ENCODE data around the gene HELZ. TPM values are rescaled to one million over a fixed set of nuclear protein-coding genes. Genes with fewer than 3 reads are reported as not detected.
A peak's percentile ranks its signal among the peaks of the same experiment; 100 is the strongest.

The HELZ gene
- polyA plus RNA-seq, 1 donor from 2014 or later: 42.7 TPM

DNA sequence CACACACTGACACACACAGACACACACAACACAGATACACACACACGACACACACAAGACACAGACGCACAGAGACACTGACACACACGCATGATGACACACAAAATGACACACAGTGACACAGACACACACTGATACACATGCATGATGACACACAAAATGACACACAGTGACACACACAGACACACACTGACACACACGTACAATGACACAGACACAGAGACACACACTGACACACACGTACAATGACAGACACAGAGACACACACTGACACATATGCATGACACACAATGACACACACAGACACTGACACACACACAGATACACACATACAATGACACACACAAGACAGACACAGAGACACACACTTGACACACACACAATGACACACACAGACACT, 190.4 kb downstream of the HELZ start:
- no peak overlapping the region for H3K4me3 Mint-ChIP-seq

GRCh38 chr17:67054011-67054591, 190.9 kb downstream of the HELZ start:
- Mint-ChIP-seq H3K4me1 (peaks cover 0 to 7% (median 1%) of the 10 kb centered on the region in 3 donors), H3K9me3 (peaks cover 0 to under 1% (median 0%) of the 10 kb centered on the region in 3 donors), H3K27me3 (no peaks in the 10 kb centered on the region), H3K4me3 (no peak overlapping the region), H3K27ac (no peak overlapping the region), H3K36me3 (peaks cover 4% of the 10 kb centered on the region)

More for the DNA sequence above, 190.4 kb downstream of the HELZ start:
- no peaks in the 10 kb centered on the region for H3K9me3 Mint-ChIP-seq
- H3K4me1 Mint-ChIP-seq: peaks cover 0 to 7% (median 1%) of the 10 kb centered on the region in 3 donors
- H3K27ac Mint-ChIP-seq: no peak overlapping the region
- peaks cover 4% of the 10 kb centered on the region for H3K36me3 Mint-ChIP-seq
- H3K27me3 Mint-ChIP-seq: no peaks in the 10 kb centered on the region

- H3K27me3 Mint-ChIP-seq: no peaks in the 10 kb centered on the region
- peaks cover 0 to 7% (median 1%) of the 10 kb centered on the region in 3 donors for H3K4me1 Mint-ChIP-seq
- H3K36me3 Mint-ChIP-seq: peaks cover 8% of the 10 kb centered on the region
- no peak overlapping the region for H3K4me3 Mint-ChIP-seq
- no peak overlapping the region for H3K27ac Mint-ChIP-seq
- peaks cover 3 to 5% (median 4%) of the 10 kb centered on the region in 3 donors for H3K9me3 Mint-ChIP-seq
Measured at GRCh38 chr17:67053438-67054000, 191.5 kb downstream of the HELZ start.

DNA sequence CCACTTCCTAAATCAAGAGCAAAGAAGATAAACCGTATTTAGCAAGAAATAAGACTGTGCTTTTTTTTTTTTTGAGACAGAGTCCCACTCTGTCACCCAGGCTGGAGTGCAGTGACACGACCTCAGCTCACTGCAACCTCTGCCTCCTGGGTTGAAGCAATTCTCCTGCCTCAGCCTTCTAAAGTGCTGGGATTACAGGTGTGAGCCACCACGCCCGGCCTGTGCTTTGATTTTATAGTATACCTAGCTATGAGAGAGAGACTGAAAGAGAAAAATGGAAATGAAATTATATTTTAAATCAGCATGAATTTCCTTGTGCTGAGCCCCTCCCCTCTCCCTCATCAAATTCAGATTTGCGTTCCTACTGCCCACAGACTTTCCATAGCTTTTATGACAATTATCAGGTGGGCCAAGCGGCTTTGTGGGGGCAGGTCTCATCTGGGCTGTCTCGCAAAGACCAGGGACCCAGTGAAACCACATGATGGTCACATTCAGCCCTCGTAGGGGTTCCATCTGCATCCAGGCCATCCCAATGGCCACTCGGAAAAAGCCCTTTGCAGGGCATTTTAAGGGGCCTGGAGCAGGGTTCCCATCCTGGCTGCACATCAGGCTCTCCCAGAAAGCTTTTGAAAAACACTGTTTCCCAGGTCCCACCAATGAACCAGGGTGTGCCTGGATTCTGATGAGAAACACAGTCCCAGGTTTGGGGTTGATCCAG, 192.1 kb downstream of the HELZ start:
- Mint-ChIP-seq H3K9me3 (peaks cover 5 to 11% (median 6%) of the 10 kb centered on the region in 3 donors), H3K27me3 (no peaks in the 10 kb centered on the region), H3K4me3 (no peak overlapping the region), H3K4me1 (peaks cover 0 to 7% (median under 1%) of the 10 kb centered on the region in 3 donors), H3K36me3 (peaks cover 7% of the 10 kb centered on the region), H3K27ac (peak overlapping the region in 1 of 3 donors; percentile 13)

GRCh38 chr17:67051837-67052236, 193.2 kb downstream of the HELZ start:
- Mint-ChIP-seq H3K27me3 (no peaks in the 10 kb centered on the region), H3K4me3 (no peak overlapping the region), H3K4me1 (peaks cover 0 to 7% (median 0%) of the 10 kb centered on the region in 3 donors), H3K9me3 (peaks cover 5 to 19% (median 7%) of the 10 kb centered on the region in 3 donors), H3K36me3 (peaks cover 7% of the 10 kb centered on the region), H3K27ac (no peak overlapping the region)

DNA sequence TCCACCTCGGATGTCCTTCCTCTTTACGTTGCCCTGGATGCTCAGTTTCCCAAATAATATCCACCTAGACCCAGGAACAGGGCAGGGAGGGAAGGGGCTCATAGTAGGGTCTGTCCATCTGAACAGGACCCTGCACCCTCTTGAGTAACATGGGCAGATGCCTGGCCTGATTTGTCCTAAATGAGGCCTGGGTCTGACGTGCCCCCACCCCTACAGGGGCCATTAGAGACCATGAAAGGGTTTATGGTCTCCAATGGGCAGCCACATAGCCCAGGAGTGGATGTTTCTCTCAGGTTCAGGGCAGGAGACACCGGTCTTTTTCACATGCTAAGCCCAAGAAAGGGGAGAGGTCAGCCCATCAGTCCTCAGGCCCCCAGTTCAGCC, 193.8 kb downstream of the HELZ start:
- Mint-ChIP-seq H3K4me3 (no peak overlapping the region), H3K4me1 (peaks cover 0 to 2% (median 0%) of the 10 kb centered on the region in 3 donors), H3K27me3 (no peaks in the 10 kb centered on the region), H3K36me3 (peaks cover 7% of the 10 kb centered on the region), H3K9me3 (peaks cover 5 to 19% (median 7%) of the 10 kb centered on the region in 3 donors), H3K27ac (no peak overlapping the region)

GRCh38 chr17:67050471-67051154, 194.4 kb downstream of the HELZ start:
- Mint-ChIP-seq H3K4me3 (no peak overlapping the region), H3K36me3 (peaks cover 4% of the 10 kb centered on the region), H3K27ac (no peak overlapping the region), H3K27me3 (no peaks in the 10 kb centered on the region), H3K9me3 (peaks cover 5 to 19% (median 7%) of the 10 kb centered on the region in 3 donors), H3K4me1 (no peaks in the 10 kb centered on the region)

DNA sequence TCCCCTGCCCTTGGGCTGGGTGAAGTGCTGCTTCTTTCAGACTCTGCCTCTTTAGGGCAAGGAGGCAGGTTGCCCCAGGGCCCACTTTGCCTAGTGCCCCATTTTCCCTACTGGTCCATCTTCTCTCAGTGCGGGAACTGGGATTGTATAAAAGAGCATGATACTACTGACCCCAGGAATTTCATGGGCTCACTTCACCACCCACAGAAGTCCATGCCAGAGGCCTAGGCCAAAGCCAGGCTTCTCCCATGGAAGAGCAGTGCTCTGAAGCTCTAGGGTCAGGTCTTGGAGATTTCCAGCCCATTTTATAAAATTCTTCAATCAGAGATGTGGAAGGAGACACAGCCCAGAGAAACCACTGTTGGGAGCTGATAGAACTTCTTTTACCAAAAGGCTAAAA, 194.9 kb downstream of the HELZ start:
- Mint-ChIP-seq H3K9me3 (peaks cover 5 to 19% (median 7%) of the 10 kb centered on the region in 3 donors), H3K27me3 (no peaks in the 10 kb centered on the region), H3K27ac (no peak overlapping the region), H3K4me3 (no peak overlapping the region), H3K4me1 (no peaks in the 10 kb centered on the region), H3K36me3 (peaks cover 4% of the 10 kb centered on the region)

DNA sequence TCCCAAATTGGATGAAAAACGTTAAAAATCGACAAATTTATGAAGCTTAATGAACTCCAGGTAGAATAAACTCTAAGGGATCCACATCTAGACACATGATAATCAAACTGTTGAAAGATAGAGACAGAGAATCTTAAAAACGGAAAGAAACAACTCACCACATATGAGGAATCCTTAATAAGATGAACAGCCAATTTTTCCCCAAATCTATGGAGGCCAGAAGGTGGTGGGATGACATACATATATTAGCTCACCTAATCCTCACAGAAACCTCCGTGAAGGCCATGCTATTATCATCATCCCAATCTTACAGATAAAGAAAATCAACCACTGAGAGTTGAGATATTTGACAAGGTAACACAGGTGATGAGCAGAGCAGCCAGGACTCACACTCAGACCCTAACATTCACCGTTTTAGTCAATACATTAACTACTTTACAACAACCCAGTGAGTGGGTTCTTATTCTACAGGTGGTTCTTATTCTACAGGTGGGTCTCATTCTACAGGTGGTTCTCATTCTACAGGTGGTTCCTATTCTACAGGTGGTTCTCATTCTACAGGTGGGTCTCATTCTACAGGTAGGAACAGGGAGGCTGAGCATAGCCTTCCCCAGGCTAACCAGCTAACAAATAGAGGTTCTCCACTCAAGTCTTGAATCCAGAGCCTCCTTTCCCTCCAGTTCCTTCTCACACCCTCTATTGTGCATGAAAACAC, 195.8 kb downstream of the HELZ start:
- Mint-ChIP-seq H3K36me3 (peaks cover 4% of the 10 kb centered on the region), H3K27ac (no peak overlapping the region), H3K4me1 (no peaks in the 10 kb centered on the region), H3K9me3 (peaks cover 5 to 19% (median 7%) of the 10 kb centered on the region in 3 donors), H3K4me3 (peak overlapping the region in 1 of 4 donors; percentile 69), H3K27me3 (no peaks in the 10 kb centered on the region)

GRCh38 chr17:67047382-67047781, 197.6 kb downstream of the HELZ start:
- H3K36me3 Mint-ChIP-seq: peaks cover 4% of the 10 kb centered on the region
- peaks cover 5 to 19% (median 7%) of the 10 kb centered on the region in 3 donors for H3K9me3 Mint-ChIP-seq
- no peaks in the 10 kb centered on the region for H3K4me1 Mint-ChIP-seq
- no peak overlapping the region for H3K4me3 Mint-ChIP-seq
- H3K27me3 Mint-ChIP-seq: no peaks in the 10 kb centered on the region
- H3K27ac Mint-ChIP-seq: no peak overlapping the region

DNA sequence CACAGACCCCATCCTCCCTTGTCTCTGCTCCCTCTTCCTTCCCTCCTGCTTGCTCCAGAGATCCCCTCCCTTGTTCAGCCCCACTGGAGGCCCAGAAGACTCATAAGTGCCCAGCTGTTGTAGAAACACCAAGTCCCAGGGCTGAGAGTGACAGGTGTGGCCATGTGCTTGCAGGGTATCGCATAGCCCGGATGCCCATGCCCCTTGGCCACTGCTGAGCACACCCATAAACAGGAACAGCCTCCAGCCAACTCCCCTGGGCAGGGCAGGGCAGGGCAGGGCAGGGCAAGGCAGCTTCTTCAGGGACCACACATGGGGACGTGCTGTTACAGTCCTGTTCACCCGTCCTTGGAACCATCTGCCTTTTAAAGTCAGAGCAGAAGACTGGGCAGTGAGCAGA, 198.6 kb downstream of the HELZ start:
- H3K27ac Mint-ChIP-seq: peak overlapping the region in 1 of 3 donors; percentile 67
- H3K4me3 Mint-ChIP-seq: no peak overlapping the region
- H3K9me3 Mint-ChIP-seq: peaks cover 5 to 19% (median 7%) of the 10 kb centered on the region in 3 donors
- H3K36me3 Mint-ChIP-seq: peaks cover 4% of the 10 kb centered on the region
- H3K4me1 Mint-ChIP-seq: no peaks in the 10 kb centered on the region
- no peaks in the 10 kb centered on the region for H3K27me3 Mint-ChIP-seq

- Mint-ChIP-seq H3K4me1 (no peaks in the 10 kb centered on the region), H3K27ac (no peak overlapping the region), H3K4me3 (no peak overlapping the region), H3K9me3 (peaks cover 5 to 19% (median 7%) of the 10 kb centered on the region in 3 donors), H3K36me3 (peaks cover 4% of the 10 kb centered on the region), H3K27me3 (no peaks in the 10 kb centered on the region)
Measured at GRCh38 chr17:67044940-67045339, 200.1 kb downstream of the HELZ start.

GRCh38 chr17:67044016-67044772, 200.8 kb downstream of the HELZ start, which contains the start of gene CACNG1:
Gene CACNG1, plus strand, starts transcription at chr17:67044554. Its CDS starts 107 bp downstream, at chr17:67044661.
- no peak within 1 kb of the TSS for H3K4me3 Mint-ChIP-seq
- H3K9me3 Mint-ChIP-seq: peaks cover 5 to 19% (median 7%) of the 10 kb centered on the region in 3 donors
- peaks cover 4% of the 10 kb centered on the region for H3K36me3 Mint-ChIP-seq
- H3K4me1 Mint-ChIP-seq: no peaks in the 10 kb centered on the region
- no peak within 1 kb of the TSS for H3K27ac Mint-ChIP-seq
- H3K27me3 Mint-ChIP-seq: no peaks in the 10 kb centered on the region

DNA sequence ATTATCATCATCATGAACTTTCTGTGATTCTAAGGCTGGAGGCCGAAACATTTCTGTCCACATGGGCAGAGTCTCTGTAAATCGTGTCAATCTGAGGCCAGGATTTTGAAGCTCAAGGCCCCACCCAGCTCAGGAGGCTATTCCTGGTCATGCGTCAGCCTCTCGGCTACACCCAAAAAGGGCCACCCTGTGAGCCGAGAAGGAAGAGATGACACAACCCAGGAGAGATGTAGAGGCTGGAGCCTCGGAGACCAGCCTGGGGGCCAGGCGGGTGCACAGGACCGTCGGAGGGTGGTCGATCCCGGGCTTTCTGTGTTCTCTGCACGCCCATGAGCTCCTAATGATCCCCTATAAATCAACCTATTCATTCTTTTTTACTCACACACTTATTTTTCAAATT, 201.7 kb downstream of the HELZ start:
- Mint-ChIP-seq H3K4me1 (no peaks in the 10 kb centered on the region), H3K9me3 (peaks cover 0 to 12% (median 4%) of the 10 kb centered on the region in 3 donors), H3K4me3 (no peak overlapping the region), H3K36me3 (no peaks in the 10 kb centered on the region), H3K27me3 (no peaks in the 10 kb centered on the region), H3K27ac (no peak overlapping the region)
